OCI-LY3 (cell line): Measurements from ENCODE around the gene OPA3.

Experiments used
- CTCF ChIP-seq: fragments of 200-600, 300-600 bp; sonication (generic); IDR thresholded peaks from 2 replicates; pipeline ENCODE4 v1.5.1; 2014; ENCODE audit warnings: antibody characterized with exemption, low read length, low read depth
- EZH2phosphoT487 ChIP-seq: fragments of 200-600 bp; shearing (Covaris generic); IDR thresholded peaks from 2 replicates; pipeline ENCODE4 v1.6.1; 2018; ENCODE audit warnings: antibody characterized with exemption, mixed run types, low read depth

GRCh38 chr19:45508417-45508860 lies 76.2 kb downstream of the OPA3 start:
- TF ChIP-seq CTCF (no peak), EZH2phosphoT487 (no peak)
